SHP77 treated with DMSO at 0.1 percent for 48 hours (cell line): Measurements from ENCODE around the gene FGD6.
A peak's percentile ranks its signal among the peaks of the same experiment; 100 is the strongest.
"Not testable (repeated sequence)": the region's sequence is repeated elsewhere in the genome, so short reads cannot be mapped to it uniquely, and the experiment has no call there.

ENCODE experiments used
- DNase-seq: peaks from one replicate; lab custom pipeline; 2025; lab: John Stamatoyannopoulos, UW

Gene FGD6

DNA sequence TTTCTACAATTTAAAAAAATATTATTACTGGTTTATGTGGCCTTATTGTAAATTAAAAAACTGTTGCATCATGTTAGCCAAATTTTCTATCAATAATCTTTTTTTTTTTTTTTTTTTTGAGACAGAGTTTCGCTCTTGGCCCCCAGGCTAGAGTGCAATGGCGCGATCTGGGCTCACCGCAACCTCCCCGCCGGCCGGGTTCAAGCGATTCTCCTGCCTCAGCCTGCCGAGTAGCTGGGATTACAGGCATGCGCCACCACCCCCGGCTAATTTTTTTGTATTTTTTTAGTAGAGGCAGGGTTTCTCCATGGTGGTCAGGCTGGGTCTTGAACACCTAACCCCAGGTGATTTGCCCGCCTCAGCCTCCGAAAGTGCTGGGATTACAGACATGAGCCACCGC lies 16.9 kb upstream of the FGD6 start:
- DNase-seq = not testable (repeated sequence)

DNA sequence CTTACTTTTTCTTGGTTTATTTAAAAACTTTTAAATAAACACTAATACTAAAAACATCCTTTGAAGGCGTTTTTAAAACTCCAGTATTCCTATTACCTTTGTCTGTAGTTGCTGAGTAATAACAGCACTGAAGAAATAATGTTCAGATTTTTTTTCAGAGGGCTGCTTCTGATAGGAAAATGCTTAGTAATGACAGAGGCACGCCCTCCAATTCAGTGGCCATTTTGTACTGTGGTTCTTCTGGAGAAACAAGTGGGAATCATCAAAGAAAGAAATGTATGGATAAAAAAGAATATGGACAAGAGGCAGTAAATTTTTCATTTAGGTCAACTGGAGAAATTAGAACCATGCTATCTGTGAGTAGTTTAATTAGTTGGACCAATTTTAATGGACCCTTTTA lies 13.9 kb upstream of the FGD6 start:
- DNase-seq = no peak

DNA sequence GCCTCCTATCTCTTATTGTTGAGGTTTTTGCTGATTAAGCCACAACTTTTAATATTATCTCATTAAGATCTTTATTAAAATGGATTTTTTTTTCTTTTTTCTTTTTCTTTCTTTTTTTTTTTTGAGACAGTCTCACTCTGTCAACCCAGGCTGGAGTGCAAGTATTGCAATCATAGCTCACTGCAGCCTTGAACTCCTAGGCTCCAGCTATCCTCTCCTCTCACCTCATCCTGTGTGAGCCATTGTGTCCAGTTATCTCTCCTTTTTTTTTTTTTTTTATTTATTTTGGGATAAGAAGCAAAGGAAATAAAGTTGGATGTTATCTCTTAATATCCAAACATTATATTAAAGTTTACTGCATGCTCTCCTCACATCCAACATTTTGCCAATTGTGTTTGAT lies 13.0 kb upstream of the FGD6 start:
- DNase-seq = no peak

DNA sequence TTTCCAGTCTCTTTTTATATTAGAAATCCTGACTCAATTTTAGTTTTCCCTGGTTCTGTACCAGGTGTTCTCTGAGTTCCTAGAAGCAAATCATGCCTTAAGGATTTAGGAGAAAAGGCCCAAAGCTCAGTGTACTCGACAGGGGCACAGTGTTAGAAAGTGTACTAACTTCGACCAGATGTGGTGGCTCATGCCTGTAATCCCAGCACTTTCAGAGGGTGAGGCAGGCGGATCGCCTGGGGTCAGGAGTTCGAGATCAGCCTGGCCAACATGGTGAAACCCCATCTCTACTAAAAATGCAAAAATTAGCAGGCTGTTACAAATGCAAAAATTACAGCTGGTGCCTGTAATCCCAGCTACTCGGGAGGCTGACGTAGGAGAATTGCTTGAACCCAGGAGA lies 12.4 kb upstream of the FGD6 start:
- DNase-seq = no peak

DNA sequence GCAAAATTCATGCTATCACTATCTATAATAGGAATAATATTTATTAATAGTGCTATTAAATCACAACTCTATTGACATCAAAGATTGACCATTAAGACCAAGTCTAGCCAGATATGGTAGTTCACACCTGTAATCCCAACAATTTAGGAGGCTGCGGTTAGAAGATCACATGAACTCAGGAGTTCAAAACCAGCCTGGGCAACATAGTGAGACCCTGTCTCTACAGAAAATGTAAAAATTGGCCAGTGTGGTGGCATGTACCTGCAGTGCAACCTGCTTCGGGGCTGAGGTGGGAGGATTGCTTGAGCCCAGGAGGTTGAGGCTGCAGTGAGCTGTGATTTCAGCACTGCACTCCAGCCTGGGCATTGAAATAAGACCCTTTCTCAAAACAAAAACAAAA lies 11.3 kb upstream of the FGD6 start:
- DNase-seq = no peak

DNA sequence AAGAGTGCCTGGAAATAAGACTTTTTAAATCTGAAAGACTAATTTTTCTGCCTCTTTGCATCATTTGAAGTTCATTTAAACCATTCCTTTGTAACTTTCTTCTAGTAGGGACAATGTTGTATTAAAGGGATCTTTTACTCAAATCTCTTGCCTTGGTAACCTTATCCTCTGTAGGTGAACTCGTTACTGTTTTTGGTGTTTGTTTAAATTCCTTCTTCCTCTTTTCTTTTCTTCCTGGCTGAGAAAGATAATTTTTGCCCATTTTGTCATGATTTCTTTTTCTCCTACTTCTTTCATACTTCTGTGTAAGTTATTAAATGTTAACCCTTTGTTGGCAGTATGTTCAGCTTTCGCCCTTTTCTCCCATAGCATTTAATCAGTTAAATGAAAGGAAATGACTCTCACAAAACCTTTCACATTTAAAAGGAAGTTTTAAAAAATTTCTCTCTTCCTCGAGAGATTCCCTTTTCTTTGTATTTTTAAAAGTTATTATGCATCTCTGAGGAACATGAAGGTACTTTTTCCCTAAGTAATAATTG lies 10.6 kb upstream of the FGD6 start:
- DNase-seq = no peak

DNA sequence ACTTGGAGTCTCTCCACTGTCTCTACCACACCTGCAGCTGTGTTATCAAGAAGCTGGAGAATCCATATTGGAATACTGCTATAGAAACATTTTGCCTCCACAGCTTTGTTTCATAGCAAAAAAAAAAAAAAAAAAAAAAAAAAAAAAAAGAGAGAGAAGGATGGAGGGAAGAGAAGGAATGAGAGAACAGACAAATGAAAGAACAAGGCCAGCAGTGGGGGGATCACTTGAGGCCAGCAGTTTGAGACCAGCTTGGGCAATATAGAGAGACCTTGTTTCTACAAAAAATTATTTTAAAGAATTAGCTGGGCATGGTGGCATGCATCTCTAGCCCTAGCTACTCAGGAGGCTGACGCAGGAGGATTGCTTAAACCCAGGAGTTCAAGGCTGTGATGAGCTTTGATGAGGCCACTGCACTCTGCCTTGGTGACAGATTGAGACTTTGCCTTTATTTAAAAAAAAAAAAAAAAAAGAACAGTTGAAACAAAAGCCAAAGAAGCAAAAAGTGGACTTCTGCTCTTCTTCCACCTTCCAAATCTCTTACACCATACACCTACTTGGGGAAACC lies 8.5 kb upstream of the FGD6 start:
- no peak for DNase-seq

DNA sequence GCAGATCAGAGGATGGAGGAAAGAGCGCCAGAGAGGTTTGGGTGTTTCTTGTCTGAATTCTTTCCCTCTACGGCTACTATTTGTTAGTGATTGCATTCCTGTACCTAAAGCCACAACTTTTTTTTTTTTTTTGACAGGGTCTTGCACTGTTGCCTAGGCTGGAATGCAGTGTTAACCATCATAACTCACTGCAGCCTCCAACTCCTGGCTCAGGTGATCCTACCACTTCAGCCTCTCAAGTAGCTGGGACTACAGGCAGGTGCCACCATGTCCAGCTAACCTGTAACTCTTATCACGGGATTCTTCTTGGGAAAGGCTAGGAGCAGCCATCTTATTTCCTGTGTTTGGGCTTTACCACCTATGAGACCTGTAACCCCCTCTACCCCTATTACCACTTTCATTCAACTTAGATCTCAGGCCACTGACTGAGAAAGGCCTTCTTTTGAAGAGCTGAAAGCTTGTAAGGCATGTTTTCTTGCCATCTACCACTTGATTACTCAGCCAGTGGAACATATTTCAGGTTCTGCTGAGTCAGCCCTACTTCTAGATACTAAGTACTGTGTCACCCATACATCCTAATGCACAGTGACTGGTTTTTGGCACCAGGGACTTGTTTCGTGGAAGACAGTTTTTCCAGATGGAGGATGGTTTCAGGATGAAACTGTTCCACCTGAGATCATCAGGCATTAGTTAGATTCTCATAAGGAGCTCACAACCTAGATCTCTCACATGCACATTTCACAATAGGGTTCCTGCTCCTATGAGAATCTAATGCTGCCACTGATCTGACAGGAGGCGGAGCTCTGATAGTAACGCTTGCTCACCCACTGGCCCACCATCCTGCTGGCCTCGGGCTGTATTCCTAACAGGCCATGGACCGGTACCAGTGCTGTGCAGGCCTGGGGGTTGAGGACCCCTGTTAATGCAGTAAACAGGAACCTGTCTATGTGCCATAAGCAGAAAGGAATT lies 7.2 kb upstream of the FGD6 start:
- no peak for DNase-seq

DNA sequence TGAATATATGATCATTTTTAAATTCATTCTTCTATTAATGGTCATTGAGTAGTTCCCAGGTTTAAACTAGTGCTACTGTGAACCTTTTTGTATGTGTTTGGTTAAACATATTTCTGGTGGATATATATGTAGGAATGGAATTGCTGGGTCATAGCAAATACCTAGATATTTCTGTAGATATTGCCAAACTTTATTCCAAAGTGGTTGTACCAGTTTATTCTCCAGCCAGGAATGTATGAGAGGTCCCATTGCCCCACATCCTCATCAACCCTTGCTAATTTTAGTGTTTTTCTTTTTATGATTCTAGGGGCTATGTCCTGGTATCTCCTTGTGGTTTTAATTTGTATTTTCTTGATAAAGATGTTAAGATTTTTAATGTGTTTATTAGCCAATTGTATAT lies 3.5 kb upstream of the FGD6 start:
- no peak for DNase-seq

DNA sequence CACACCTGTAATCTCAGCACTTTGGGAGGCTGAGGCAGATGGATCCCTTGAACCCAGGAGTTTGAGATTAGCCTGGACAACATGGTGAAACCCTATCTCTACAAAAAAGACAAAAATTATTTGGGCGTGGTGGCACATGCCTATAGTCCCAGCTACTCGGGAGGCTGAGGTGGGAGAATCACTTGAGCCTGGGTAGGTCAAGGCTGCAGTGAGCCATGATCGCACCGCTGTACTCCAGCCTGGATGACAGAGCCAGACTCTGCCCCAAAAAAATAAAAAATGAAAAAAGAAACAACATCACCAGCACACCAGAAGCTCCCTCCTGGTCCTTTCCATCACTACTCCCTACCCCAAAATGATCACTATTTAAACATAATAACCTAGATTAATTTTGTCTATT lies 2.9 kb upstream of the FGD6 start:
- DNase-seq = no peak

DNA sequence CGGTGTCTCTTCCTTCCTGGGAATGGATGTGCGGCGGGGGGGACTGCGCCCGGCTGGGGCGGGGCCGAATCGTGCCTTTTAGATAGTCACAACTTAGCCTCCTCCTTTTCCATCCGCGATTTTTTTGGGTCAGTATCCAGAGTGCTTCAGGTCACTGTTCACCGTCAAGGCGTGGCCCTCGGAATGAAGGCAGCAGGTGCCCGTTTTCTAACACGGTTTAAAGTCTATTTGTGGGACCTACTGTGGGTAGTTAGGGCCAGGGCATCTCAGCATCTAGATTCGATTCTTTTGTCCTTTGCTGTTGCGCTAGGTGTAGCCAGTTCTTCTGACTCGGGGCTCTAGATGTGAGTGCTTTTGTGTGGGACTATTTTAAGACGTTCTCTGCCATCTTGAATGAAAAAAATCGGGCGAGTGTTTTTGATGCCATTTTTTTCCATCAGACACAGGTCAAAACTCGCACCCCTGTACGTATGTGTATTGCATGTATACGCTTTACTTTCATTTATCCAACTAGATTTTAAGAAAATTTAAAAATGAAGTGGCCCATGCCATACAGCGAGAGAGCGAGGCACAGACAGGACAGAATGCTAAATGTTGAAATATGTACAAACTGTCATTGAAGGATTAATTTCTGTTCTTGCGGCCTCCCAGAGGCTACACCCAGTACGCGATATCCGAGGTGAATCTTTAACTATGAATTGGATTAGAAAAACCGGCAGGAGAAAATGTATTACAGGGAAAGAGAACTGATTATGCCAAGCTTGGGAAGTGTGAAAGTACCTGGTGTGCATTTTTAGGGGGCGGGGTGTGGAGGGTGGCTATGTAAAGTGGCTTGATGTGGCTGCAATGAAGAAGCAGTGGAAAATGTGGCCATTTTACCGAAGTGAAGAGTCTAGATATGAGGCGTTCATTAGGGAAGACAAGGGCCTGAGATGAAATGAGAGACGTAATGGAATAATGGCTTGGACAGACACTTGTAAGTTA lies 1.2 kb upstream of the FGD6 start:
- DNase-seq = peak; percentile 66

DNA sequence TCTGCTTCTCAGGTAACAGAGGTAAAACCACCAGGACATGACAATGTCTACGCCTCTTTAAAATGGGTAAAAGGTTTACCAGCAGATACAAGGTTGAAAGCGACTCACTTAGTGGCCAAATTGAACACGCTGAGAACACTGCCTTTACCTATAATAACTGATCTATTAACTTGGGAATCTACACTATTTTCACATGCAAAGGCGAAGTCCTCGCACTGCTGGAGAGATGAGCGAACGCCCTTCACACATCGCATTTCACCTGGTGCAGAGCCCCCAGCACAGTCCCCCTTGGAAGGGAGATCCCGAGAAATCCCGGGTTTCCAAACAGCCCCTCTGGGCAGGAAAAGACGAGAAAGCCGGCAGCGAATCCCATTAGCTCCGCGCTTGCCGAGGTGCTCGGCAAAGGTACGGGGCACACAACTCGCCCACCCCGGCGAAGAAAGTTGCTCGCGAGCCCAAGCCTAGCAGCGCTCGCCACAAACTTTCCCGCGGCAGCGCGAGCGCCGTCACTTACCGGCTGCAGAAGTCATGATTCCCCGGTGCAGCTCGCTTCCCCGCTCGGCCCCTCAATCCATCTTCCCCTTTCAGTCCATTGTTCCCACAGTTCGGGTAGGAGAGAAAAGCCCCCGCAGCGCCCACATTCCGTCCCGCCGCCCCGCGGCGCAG lies 423 bp downstream of the FGD6 start:
- DNase-seq = no peak

DNA sequence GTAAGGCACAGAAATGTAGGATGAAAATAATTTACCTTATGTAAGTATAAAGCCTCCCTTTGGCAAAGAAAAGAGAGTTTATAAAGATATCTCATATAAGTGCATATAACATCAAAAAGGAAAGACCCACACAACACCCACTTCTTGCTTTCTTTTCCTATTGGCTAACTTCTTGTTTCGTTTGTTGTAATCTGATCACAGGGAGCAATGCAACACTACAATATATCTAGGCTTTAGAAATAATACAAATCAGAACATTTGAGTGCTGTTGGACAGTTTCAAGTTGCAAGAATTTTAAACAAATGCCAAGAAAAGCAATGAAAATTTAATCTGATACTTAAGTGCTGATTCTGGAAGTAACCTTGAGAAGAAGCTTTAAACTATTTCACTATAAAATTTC lies 1.3 kb downstream of the FGD6 start:
- peak; percentile 22 for DNase-seq

DNA sequence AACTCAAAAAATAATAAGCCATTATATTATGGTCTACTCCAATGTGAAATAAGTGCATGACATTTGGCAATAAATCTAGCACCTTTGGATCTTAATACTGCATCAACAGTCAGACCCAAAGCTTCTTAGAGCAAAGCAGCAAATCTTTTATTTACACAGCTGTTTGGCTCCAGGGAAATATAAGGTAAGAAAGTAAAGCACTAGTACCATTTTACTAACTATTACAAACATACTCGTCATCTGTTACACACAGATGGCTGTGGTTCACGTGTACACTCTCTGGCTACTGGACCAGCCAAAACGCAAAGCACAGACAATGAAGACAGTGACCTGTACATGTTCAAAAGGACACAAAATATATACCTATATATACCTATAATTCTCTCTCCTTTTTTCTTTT lies 2.8 kb downstream of the FGD6 start:
- peak; percentile 30 for DNase-seq

DNA sequence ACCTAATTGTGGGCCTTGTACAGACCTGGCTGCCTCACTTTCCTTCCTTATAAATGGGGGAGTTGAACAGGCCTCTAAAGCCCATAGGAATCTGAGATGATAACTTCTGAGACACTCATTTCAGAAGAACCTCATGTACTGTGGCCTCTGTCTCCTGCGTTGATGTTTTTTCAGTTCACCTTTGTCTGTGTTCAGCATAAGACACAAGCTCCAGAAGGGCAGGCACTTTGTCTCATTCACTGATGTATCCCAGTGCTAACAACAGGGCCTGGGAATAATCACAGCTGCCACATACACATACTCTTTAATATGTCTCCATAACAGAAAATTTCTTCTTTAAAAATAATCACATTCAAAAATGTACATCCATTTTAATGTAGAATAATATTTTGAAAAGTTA lies 3.3 kb downstream of the FGD6 start:
- DNase-seq = no peak

DNA sequence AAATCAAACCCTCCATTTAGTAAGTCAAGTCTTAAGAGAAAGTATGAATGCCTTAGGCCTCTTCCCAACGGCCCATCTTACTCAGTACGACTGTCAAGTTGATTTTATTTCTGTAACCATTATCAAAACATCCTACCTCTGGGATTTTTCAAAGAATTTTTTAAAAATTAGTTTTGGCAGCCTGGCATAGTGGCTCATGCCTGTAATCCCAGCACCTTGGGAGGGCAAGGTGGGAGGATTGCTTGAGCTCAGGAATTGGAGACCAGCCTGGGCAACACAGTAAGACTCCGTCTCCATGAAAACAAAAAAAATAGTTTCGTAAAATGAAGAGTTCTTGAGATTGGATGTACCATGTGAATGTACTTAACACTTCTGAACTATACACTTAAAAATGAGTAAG lies 4.1 kb downstream of the FGD6 start:
- no peak for DNase-seq

DNA sequence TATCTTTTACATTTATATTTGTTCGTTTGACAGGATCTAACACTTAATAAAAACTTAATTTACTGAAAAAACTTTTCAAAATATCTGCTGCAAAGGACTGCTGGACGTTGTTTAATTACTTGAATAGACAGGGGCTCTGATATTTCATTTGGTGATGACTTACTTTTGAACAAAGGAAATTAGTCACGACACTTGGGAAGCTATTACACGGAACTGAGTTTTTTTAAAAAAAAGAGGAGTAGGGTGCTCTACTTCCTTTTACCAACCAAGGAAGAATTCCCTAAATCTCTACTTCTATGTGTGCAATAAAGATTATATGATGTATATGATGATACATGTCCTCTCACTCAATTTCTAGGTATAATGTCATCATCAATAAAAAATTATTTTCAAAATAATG lies 4.7 kb downstream of the FGD6 start:
- DNase-seq = no peak

DNA sequence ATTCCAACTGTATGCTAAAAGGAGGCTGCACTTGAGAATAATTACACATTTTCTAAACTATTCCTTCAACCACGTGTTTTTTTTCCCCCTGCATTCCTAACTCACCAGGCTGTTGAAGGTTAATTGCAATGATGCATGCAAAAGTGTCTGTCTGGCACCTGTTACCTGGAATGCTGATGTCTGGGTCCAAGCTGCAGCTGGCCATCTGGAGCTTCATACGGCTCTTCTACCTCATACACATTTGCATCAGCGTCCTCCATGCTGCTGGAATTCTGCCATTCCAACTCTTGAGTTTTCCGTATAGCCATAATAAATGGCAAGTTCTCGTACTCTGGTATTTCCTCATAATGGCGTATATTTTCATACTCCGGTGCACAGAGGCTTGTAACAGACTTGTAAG lies 8.6 kb downstream of the FGD6 start:
- no peak for DNase-seq

DNA sequence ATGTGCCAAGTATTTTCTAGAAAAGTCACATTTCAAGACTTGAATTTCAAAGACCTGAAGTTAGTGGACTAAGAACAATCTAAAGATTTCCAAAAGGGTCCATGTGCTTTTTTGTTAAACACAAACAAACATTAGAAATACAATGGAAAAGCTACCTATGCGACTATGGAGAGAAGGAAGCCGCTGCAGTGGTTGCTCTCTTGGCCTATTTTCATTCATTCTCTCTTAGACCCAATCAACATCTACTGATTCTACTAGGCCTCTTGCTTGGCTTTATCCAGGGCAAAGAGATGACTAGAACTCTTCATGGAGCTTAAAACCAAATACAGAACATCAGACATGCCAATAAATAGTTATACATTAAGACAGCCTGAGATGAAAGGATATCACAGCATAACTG lies 9.9 kb downstream of the FGD6 start:
- no peak for DNase-seq

DNA sequence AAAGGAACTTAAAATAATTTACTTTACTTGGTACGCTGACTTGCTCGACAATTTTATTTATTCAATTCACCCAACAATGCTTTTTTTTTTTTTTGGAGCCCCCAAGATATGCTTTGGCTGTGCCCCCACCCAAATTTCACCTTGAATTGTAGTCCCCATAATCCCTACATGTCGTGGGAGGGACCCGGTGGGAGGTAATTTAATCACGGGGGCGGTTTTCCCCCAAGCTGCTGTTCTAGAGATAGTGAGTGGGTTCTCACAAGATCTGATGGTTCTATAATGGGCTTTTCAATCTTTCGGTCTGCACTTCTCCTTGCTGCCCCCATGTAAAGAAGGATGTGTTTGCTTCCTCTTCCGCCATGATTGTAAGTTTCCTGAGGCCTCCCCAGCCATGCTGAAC lies 10.4 kb downstream of the FGD6 start:
- no peak for DNase-seq

DNA sequence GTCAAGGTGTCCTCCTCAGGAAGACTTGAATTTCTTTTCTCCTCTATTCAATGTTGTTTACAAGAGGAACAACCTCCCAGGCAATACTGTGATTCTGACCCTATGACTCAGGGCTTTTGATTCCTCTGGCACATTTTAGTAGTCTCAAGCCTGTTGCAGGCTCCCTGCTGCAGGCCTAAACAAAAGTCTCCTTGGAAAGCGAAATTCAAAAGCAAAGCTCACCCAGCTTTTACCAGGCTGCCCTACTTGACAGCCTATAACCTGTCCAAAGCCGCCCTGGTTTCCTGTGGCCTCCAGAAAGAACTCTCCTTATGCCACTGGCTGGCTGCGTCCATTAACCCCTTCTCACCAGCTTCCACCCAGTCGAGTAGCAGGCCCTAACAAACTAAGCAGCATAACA lies 11.6 kb downstream of the FGD6 start:
- no peak for DNase-seq
